ENCODE results near the gene FAXDC2. TPM values are rescaled to one million over a fixed set of nuclear protein-coding genes. Genes with fewer than 3 reads are reported as not detected.
"Not testable (repeated sequence)": the region's sequence is repeated elsewhere in the genome, so short reads cannot be mapped to it uniquely, and the experiment has no call there.

Gene FAXDC2
- total RNA-seq, 2 donors from 2014 or later, result 22.1 to 24.6 TPM

GRCh38 chr5:154823605-154824004 is 26.8 kb downstream of the FAXDC2 start:
- Histone ChIP-seq H3K27me3 (no peaks in the 10 kb centered on the region), H3K9me3 (no peaks in the 10 kb centered on the region), H3K4me1 (no peaks in the 10 kb centered on the region), H3K36me3 (peaks cover 66% of the 10 kb centered on the region), H3K27ac (no peak overlapping the region), H3K4me3 (no peak overlapping the region)
- TF ChIP-seq CTCF (IDR thresholded peaks at IDR 0.05), result no peak
- DNase-seq (ENCODE audit: low spot score), result no peak

GRCh38 chr5:154822896-154823295 is 27.5 kb downstream of the FAXDC2 start:
- H3K9me3 ChIP-seq; DNase-seq (ENCODE audit: low spot score); H3K4me1 ChIP-seq; H3K27ac ChIP-seq; H3K27me3 ChIP-seq; H3K4me3 ChIP-seq: not testable (repeated sequence)
- peaks cover 60% of the 10 kb centered on the region for H3K36me3 ChIP-seq

- H3K4me3 ChIP-seq, result no peak overlapping the region
- DNase-seq (ENCODE audit: low spot score), result no peak
Measured at GRCh38 chr5:154820383-154820782, 30.0 kb downstream of the FAXDC2 start.

GRCh38 chr5:154819546-154819945 is 30.9 kb downstream of the FAXDC2 start:
- Histone ChIP-seq H3K36me3 (peaks cover 72% of the 10 kb centered on the region), H3K27ac (no peak overlapping the region)
- no peak for TF ChIP-seq CTCF (IDR thresholded peaks at IDR 0.05)

More at GRCh38 chr5:154820383-154820782, 30.0 kb downstream of the FAXDC2 start:
- Histone ChIP-seq H3K9me3 (no peaks in the 10 kb centered on the region), H3K27ac (no peak overlapping the region), H3K27me3 (no peaks in the 10 kb centered on the region), H3K4me1 (peaks cover 0 to 8% of the 10 kb centered on the region in 2 donors), H3K36me3 (peaks cover 64% of the 10 kb centered on the region)
- no peak for TF ChIP-seq CTCF (IDR thresholded peaks at IDR 0.05)

GRCh38 chr5:154818471-154819116 is 31.8 kb downstream of the FAXDC2 start:
- no peak for DNase-seq (ENCODE audit: low spot score)
- TF ChIP-seq CTCF (IDR thresholded peaks at IDR 0.05), result no peak
- Histone ChIP-seq H3K9me3 (no peaks in the 10 kb centered on the region), H3K27me3 (no peaks in the 10 kb centered on the region), H3K4me1 (peaks cover 0 to 8% of the 10 kb centered on the region in 2 donors), H3K27ac (peak overlapping the region in 1 of 2 donors; percentile 20), H3K4me3 (no peak overlapping the region), H3K36me3 (peaks cover 72% of the 10 kb centered on the region)

More at GRCh38 chr5:154819546-154819945, 30.9 kb downstream of the FAXDC2 start:
- no peak for DNase-seq (ENCODE audit: low spot score)
- Histone ChIP-seq H3K9me3 (no peaks in the 10 kb centered on the region), H3K4me3 (no peak overlapping the region), H3K27me3 (no peaks in the 10 kb centered on the region), H3K4me1 (peaks cover 0 to 8% of the 10 kb centered on the region in 2 donors)

- no peak for DNase-seq (ENCODE audit: low spot score)
- H3K27ac ChIP-seq, result no peak overlapping the region
- H3K36me3 ChIP-seq, result peaks cover 73% of the 10 kb centered on the region
- no peaks in the 10 kb centered on the region for H3K27me3 ChIP-seq
- no peaks in the 10 kb centered on the region for H3K9me3 ChIP-seq
- H3K4me3 ChIP-seq, result no peak overlapping the region
- TF ChIP-seq CTCF (IDR thresholded peaks at IDR 0.05), result no peak
- H3K4me1 ChIP-seq, result peaks cover 0 to 8% of the 10 kb centered on the region in 2 donors
Measured at GRCh38 chr5:154817815-154818214, 32.6 kb downstream of the FAXDC2 start.

Data from right atrium auricular region (tissue), 2 donors.